ENCODE results near the gene TSC22D2. TPM values are rescaled to one million over a fixed set of nuclear protein-coding genes. Genes with fewer than 3 reads are reported as not detected.

TSC22D2 gene
- total and polyA plus RNA-seq, 2 of the 8 experiments (the other 6 are each of a cell fraction or from before 2014, with no cell fraction given) = 3.4 to 27.6 TPM

DNA sequence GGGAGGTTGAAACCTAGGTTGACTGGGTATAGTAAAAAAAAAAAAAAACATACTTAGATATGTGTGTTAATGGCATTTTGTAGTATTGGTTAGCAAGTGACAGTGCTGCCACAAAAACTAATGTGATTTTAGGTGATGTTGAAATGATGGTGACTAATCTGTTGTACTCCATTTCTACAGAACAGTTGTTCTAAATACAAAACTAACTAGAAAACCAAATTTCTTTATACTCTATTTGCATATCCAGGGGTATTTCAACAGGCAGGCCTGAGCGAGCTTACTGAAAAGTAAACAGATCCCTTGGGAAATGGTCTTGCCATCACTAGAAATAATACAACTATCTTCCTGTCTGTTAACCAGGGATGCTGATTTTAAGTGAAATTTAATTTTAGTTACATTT is 20.5 kb downstream of the TSC22D2 start:
- Histone ChIP-seq H4K91ac (replicated peaks; ENCODE audit: insufficient read length, low read length) (no peak overlapping the region), H3K23ac (ENCODE audit: insufficient read length) (no peak overlapping the region), H3K79me2 (ENCODE audit: control insufficient read depth in 1 of 2, insufficient read depth in 2 of 2, low read length in 2 of 2) (peaks cover 0 to 46% of the 10 kb centered on the region in 2 experiments; a peak in 2 of 4 replicates), H3K36me3 (ENCODE audit: control insufficient read depth in 2 of 4, insufficient read depth in 4 of 4, low read length in 3 of 4) (no peaks in the 10 kb centered on the region), H4K5ac (ENCODE audit: insufficient read length, low read depth, low read length) (no peak overlapping the region), H3K27me3 (replicated peaks in 1 of 4; ENCODE audit: control insufficient read depth in 3 of 4, extremely low read depth in 1 of 4, insufficient read depth in 3 of 4, low read length in 3 of 4) (no peaks in the 10 kb centered on the region), H3K4me3 (ENCODE audit: extremely low read depth in 1 of 4, insufficient read depth in 2 of 4, low read depth in 3 of 4, low read length in 4 of 4) (no peak overlapping the region), H3K4me1 (replicated peaks in 1 of 4; ENCODE audit: control insufficient read depth in 3 of 4, insufficient read depth in 4 of 4, low read length in 3 of 4) (no peaks in the 10 kb centered on the region; a peak in 1 of 7 replicates), H3K4me2 (ENCODE audit: insufficient read depth in 1 of 2, low read depth in 2 of 2, low read length in 2 of 2) (no peak overlapping the region), H2AK5ac (ENCODE audit: low read depth, low read length) (no peak overlapping the region), H3K4ac (replicated peaks; ENCODE audit: insufficient read length, low read depth, low read length) (no peak overlapping the region), H2BK5ac (ENCODE audit: low read depth, low read length) (no peak overlapping the region), H2AFZ (ENCODE audit: low read length) (no peak overlapping the region), H3K14ac (ENCODE audit: insufficient read length) (no peak overlapping the region), H3K18ac (ENCODE audit: extremely low read depth, low read length) (no peak overlapping the region), H3K9me3 (ENCODE audit: insufficient read depth in 2 of 2, low read depth in 1 of 2, low read length in 1 of 2) (no peaks in the 10 kb centered on the region), H3K56ac (replicated peaks; ENCODE audit: insufficient read length, low read depth, low read length) (no peak overlapping the region), H3K23me2 (ENCODE audit: low read depth, low read length) (no peaks in the 10 kb centered on the region), H3K9ac (replicated peaks in 1 of 4; ENCODE audit: extremely low read depth in 1 of 4, low read depth in 3 of 4, low read length in 3 of 4) (no peak overlapping the region), H3K79me1 (ENCODE audit: low read depth, low read length) (no peaks in the 10 kb centered on the region; the same call in 1 of the 2 replicates), H4K20me1 (replicated peaks in 1 of 2; ENCODE audit: control insufficient read depth in 1 of 2, insufficient read depth in 2 of 2, low read length in 2 of 2) (peaks cover 0 to 2% of the 10 kb centered on the region in 2 experiments), H2BK12ac (ENCODE audit: low read depth, low read length) (no peak overlapping the region), H4K8ac (ENCODE audit: extremely low read depth, insufficient read depth, low read length) (no peak overlapping the region), H2BK15ac (ENCODE audit: low read length) (no peak overlapping the region), H3K27ac (ENCODE audit: low read depth, low read length) (no peak overlapping the region), H2BK20ac (ENCODE audit: low read length) (no peak overlapping the region), H2BK120ac (replicated peaks; ENCODE audit: low read depth, low read length) (no peak overlapping the region)
- DNase-seq (ENCODE audit: low read depth in 1 of 2, low spot score in 2 of 2) = no peak
- TF ChIP-seq, protein P1, sequence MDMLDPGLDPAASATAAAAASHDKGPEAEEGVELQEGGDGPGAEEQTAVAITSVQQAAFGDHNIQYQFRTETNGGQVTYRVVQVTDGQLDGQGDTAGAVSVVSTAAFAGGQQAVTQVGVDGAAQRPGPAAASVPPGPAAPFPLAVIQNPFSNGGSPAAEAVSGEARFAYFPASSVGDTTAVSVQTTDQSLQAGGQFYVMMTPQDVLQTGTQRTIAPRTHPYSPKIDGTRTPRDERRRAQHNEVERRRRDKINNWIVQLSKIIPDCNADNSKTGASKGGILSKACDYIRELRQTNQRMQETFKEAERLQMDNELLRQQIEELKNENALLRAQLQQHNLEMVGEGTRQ (IDR thresholded peaks at IDR 0.05; ENCODE audit: low read length) = no peak
- TF ChIP-seq ZNF274 (IDR thresholded peaks at IDR 0.05; ENCODE audit: borderline replicate concordance, extremely low read depth, low read length) = no peak
- no peak for TF ChIP-seq GABPA (IDR thresholded peaks at IDR 0.05; ENCODE audit: borderline replicate concordance, insufficient read depth, low read length)
- no peak for TF ChIP-seq HDAC6 (IDR thresholded peaks at IDR 0.05; ENCODE audit: low read depth, low read length)
- TF ChIP-seq JUND (IDR thresholded peaks at IDR 0.05; ENCODE audit: low read length) = no peak
- TF ChIP-seq TBP (IDR thresholded peaks at IDR 0.05; ENCODE audit: low read depth, low read length) = no peak
- no peak for TF ChIP-seq CEBPB (IDR thresholded peaks at IDR 0.05; ENCODE audit: low read depth, low read length)
- no peak for TF ChIP-seq GTF2F1 (IDR thresholded peaks at IDR 0.05; ENCODE audit: borderline replicate concordance, low read depth, low read length)
- no peak for TF ChIP-seq TAF1 (IDR thresholded peaks at IDR 0.05; ENCODE audit: low read depth, low read length)
- TF ChIP-seq SRF (IDR thresholded peaks at IDR 0.05; ENCODE audit: low read depth, low read length) = no peak
- TF ChIP-seq CTBP2 (IDR thresholded peaks at IDR 0.05; ENCODE audit: borderline replicate concordance, insufficient read depth, insufficient read length, low read length) = no peak
- no peak for TF ChIP-seq KDM1A (IDR thresholded peaks at IDR 0.05; ENCODE audit: borderline replicate concordance, low read length)
- POLR2A ChIA-PET (ENCODE audit: partially characterized antibody) = interaction anchor here (2.3 kb wide), 1 partner anchor 20 kb away, joined by 14 read pairs; the partner anchor contains the start of gene TSC22D2
- CTCF ChIA-PET (ENCODE audit: partially characterized antibody) = no interaction called here
- 83% methylated on average over 1 of the region's 1 CpG; no CpG with 5 or more reads in 1 of the 2 experiments for WGBS, 2 experiments (ENCODE audit: extremely low coverage in 1 of 2, insufficient coverage in 1 of 2, insufficient read length in 1 of 2, insufficient replicate concordance in 2 of 2, low coverage in 1 of 2, low lambda C conversion rate in 2 of 2, missing lambda C conversion rate in 1 of 2)
- FAIRE-seq = no peak

Measured in H1 (cell line).